ENCODE results near the gene ZNF469. TPM values are rescaled to one million over a fixed set of nuclear protein-coding genes. Genes with fewer than 3 reads are reported as not detected.

Gene ZNF469
- total RNA-seq, 1 experiment from 2014 or later, result 3.2 TPM

- no peak for TF ChIP-seq ZNF281 (CRISPR knock-in tag; IDR thresholded peaks at IDR 0.05)
- TF ChIP-seq MXD4 (CRISPR knock-in tag; IDR thresholded peaks at IDR 0.05; ENCODE audit: borderline replicate concordance), result no peak
- no peak for TF ChIP-seq ZNF423 (CRISPR knock-in tag; IDR thresholded peaks at IDR 0.05)
- no peak for TF ChIP-seq NR2C2 (CRISPR knock-in tag; IDR thresholded peaks at IDR 0.05)
- TF ChIP-seq SP1 (CRISPR knock-in tag; conservative IDR thresholded peaks at IDR 0.05), result no peak
These were observed 42.0 kb upstream of the ZNF469 start (continued) for GRCh38 chr16:88340755-88341150.

GRCh38 chr16:88341551-88342290 is 41.0 kb upstream of the ZNF469 start:
- ChIA-PET POLR2A (no interaction called here), CTCF (no interaction called here)

More at GRCh38 chr16:88341551-88342290, 41.0 kb upstream of the ZNF469 start:
- no peak for DNase-seq (ENCODE audit: low spot score)
- H3K4me3 Mint-ChIP-seq, result no peak overlapping the region
- no peaks in the 10 kb centered on the region for H3K27me3 Mint-ChIP-seq (ENCODE audit: low read depth)
- peaks cover 27% of the 10 kb centered on the region for H3K9me3 Mint-ChIP-seq
- TF ChIP-seq ZNF425 (CRISPR knock-in tag; conservative IDR thresholded peaks at IDR 0.05) (no peak), RELA (CRISPR knock-in tag; IDR thresholded peaks at IDR 0.05; ENCODE audit: borderline replicate concordance) (no peak), ZNF121 (CRISPR knock-in tag; IDR thresholded peaks at IDR 0.05) (no peak), E2F1 (CRISPR knock-in tag; IDR thresholded peaks at IDR 0.05) (no peak), ZNF263 (CRISPR knock-in tag; IDR thresholded peaks at IDR 0.05; ENCODE audit: low read depth) (no peak), STAT6 (CRISPR knock-in tag; conservative IDR thresholded peaks at IDR 0.05; ENCODE audit: low read depth) (no peak), TEAD4 (CRISPR knock-in tag; IDR thresholded peaks at IDR 0.05) (no peak), ETV6 (CRISPR knock-in tag; IDR thresholded peaks at IDR 0.05) (no peak), OVOL2 (CRISPR knock-in tag; IDR thresholded peaks at IDR 0.05; ENCODE audit: borderline replicate concordance) (no peak), ATF1 (CRISPR knock-in tag; IDR thresholded peaks at IDR 0.05) (no peak), ELF4 (CRISPR knock-in tag; IDR thresholded peaks at IDR 0.05; ENCODE audit: low read depth) (no peak)
- ATAC-seq, result no peak
- peaks cover 1% of the 10 kb centered on the region for H3K36me3 Mint-ChIP-seq
- no peaks in the 10 kb centered on the region for H3K4me1 Mint-ChIP-seq
- H3K27ac Mint-ChIP-seq, result no peak overlapping the region

Measured in WTC11 (cell line).